GM21576 (cell line): Measurements from ENCODE around the gene UBQLN4.
"Not testable (repeated sequence)": the region's sequence is repeated elsewhere in the genome, so short reads cannot be mapped to it uniquely, and the experiment has no call there.

Source experiments
- ATAC-seq: cut with Tn5 transposase; IDR thresholded peaks from one replicate; pipeline ENCODE4 v1.9.1; 2021; ENCODE audit warnings: mild to moderate bottlenecking, moderate library complexity; ENCODE audit not compliant: unreplicated experiment

UBQLN4 gene

DNA sequence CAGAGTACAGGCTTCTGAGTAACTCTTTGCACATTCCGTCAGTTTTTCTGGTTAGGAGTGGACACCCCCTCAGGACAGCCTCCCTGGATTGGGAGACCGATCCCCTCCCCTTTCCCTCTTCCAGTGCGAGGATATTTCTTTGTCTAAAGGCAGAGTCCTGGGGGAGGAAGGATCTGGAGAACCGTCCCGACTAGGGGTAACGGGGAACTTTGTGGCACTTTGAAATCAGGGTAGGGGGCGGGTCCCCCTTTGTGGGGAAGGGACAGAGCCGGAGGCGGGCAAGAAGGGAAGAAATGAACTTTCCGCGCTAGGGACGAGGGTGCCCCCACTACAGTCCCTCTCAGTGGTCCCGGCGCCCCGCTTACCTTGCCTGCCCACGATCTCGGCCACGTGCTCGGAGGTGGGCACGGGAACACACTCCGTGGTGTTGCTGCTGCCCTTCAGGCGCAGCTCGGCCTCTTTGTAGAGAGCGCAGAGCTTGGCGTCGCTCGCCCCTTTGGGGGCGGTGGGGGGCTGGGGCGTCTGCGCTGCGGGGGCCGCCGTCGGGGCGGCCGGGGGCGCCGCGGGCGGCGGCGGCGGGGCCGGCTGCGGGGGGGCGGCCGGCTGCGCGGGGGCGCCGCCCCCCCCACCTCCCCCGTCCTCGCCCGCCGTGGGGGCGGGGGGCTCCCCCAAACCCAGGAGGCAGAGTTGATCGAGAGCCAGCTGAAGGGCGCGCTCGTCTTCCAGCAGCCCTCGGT is 27.8 kb upstream of the UBQLN4 start:
- no peak for ATAC-seq

DNA sequence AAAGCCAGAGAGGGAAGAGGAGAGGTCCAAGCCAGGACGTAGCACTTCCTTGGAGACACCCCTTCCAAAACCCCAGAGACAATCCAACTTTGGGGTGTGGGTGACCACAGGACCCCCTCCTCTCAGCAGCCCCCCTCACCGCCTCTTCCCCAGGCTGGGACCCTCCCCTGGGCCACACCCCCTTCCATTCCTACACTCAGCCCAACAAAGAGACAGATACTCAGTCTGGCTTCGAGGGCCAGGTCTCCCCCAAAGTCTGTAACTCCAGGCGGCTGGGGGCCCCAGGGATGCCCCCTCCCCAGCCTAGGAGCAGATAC is 27.2 kb upstream of the UBQLN4 start:
- no peak for ATAC-seq

- ATAC-seq, result no peak
Observed at GRCh38 chr1:156080241-156080862, 26.8 kb upstream of the UBQLN4 start.

- ATAC-seq, result no peak
Observed at GRCh38 chr1:156079762-156080161, 26.2 kb upstream of the UBQLN4 start.

GRCh38 chr1:156078728-156079127 is 25.1 kb upstream of the UBQLN4 start:
- ATAC-seq, result no peak

DNA sequence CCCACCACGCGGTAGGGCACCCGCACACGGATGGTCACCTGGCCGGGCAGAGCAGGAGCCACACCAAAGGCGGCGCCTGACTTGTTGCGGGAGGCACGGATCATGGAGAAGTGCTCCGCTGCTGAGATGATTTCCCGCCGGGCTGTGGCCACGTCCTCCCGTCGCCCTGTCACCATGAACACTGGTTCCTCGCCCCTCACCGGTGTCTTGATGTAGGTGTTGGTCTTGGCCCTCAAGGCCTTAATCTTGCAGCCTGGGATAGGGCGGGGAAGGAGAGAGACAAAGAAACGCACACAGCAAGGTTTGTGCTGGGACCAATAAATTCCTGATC is 23.8 kb upstream of the UBQLN4 start:
- ATAC-seq, result no peak

DNA sequence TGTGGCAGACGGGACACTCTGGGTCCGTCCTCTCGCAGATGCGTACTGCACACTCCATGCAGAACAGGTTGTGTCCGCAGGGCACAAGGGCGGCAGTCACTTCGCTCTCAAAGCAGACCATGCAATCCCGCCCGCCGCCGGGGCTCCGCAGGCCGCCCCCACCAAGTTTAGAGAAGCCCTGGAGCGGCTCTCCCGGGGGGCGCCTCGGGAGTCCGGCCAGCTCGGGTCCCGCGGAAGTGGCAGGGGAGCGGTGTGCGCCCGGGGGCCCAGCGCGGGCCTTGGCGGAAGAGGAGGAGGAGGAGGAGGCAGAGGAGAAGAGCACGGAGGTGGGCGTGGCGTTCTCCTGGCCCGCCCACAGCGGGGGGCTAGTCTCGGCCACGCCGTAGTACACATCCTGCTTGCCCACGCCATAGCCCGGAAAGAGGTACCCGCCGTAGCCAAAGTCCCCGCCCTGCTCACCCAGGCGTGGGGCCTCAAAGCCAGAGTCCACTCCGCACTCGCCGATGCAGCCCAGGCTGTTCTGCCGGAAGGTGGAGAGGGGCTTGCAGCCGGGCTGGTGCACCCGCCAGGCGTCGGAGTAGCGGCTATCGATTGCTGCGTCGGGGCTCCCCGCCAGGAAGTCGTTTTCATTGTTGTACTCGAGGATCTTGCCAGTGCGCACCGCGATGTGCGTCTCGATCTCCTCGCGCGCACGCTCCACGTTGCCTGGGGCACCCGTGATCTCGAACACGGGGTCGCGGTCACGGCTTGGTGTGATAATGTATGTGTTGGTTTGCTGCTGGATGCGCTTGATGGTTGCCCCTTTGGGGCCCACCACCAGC is 23.2 kb upstream of the UBQLN4 start:
- ATAC-seq, result peak; percentile 58

DNA sequence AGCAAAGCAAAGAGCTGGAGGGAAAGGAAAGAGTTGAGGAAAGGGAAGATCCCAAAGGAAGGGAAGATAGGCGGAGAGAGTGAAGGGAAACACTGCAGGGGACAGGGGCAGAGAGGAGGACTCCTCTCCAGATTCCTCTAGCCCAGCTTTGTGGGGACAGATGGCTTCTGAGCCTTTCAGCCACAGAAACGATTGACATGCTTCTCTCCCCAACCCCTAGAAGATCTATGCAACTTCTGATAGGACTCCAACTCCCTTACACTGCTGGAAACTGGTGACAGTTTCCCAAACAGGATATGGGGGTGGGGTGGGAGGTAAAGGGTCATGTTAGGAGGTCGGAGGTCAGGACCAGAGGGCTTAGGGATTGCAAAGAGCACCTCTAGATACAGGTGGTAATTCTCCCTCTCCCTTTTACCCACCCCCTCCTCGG is 22.2 kb upstream of the UBQLN4 start:
- ATAC-seq, result no peak

- no peak for ATAC-seq
Observed at GRCh38 chr1:156075162-156075561, 21.6 kb upstream of the UBQLN4 start.

- ATAC-seq, result no peak
Observed at GRCh38 chr1:156074661-156075060, 21.1 kb upstream of the UBQLN4 start.

DNA sequence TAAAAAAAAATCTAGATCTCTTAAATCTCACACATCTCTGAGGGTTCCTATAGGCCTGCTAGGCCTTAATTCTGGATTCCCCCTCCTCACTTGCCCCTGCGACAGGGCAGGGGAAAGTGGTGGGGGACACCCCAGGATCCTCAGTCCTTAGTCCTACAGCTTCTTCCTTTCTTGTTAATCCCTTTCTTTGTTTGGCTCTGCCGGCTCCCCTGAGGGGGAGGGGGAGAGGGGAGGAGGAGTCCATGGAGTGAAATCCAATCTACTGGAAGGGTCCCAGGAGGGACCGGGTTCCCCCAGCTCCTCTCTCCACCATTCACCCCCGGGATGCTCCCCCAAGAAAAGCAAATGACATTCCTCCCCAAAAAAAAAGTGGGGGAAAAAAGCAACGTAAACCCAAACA is 20.1 kb upstream of the UBQLN4 start:
- ATAC-seq, result no peak

DNA sequence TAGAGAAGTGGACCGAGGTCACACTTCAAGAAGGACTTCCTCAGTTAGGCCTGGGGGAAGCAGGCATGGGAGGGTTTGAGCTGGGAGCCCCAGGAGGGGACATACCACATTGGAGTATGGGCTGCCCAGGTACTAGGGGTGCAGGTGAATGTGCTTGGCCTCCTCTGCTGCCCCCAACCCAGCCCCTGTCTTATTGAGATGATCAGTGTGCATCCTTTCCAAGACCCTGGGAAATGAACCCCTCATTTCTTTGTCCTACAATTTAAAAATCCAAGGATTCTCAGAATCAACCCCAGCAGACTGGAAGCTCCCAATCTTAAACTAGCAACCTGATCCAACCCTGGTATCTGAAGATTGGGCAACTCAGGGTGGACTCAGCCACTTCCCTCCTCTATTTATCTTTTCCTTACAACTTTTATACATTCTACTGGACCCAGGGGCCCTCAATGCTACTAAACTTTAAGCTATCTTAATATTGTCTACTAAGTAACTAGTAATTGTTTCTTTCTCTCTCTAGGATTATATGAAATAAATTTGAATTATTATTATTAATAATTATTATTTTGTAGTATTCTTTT is 19.6 kb upstream of the UBQLN4 start:
- ATAC-seq, result no peak

GRCh38 chr1:156072251-156072650 is 18.7 kb upstream of the UBQLN4 start:
- ATAC-seq, result no peak

GRCh38 chr1:156071332-156071816 is 17.8 kb upstream of the UBQLN4 start:
- not testable (repeated sequence) for ATAC-seq

DNA sequence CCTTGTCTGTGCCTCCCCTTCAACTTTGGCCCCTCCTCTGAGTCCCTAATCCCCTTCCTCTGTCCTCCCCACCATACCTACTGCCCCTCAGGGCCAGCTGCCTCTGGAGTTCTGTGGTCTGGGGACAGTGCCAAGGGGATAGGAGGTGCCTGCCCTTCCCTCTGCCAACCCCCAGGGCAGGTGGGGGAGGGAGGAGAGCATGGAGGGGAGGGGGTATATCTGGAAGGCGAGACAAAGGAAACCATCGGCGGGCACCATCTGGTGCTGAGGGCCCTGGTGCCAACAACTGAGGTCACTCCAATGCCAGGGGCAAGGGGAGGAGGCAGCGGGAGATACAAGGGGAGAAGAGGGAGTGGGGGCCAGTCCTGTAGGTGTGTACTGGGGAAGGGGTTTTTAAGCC is 16.9 kb upstream of the UBQLN4 start:
- ATAC-seq, result no peak

DNA sequence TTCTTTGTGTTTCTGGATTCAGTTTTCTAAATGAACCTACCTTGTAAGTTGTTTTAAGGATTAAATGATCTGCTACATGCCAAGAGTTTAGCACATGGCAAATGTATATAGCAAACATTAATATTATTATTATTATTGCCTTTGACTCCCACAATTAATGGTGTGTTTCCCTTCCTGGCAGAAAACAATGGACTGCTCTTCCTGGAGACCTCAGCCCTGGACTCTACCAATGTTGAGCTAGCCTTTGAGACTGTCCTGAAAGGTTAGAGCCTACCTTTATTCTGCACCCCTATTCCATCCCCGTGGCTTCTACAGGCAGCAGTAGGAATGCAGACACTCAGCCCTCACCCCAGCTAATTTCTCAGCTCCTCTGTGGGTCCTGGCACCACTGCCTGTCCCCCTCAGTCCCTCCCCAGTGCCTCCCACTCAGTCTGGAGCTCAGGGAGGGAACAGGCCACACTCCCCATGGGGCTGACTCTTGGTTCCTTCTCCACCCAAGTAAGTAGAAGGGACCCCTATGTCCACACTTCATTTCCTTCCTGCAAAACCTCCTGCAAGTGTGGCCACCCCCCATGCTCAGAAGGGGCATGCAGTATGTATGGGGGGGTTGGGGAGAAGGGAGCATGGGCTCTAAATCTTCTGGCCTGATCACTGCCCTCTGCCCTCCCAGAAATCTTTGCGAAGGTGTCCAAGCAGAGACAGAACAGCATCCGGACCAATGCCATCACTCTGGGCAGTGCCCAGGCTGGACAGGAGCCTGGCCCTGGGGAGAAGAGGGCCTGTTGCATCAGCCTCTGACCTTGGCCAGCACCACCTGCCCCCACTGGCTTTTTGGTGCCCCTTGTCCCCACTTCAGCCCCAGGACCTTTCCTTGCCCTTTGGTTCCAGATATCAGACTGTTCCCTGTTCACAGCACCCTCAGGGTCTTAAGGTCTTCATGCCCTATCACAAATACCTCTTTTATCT is 16.2 kb upstream of the UBQLN4 start:
- ATAC-seq, result no peak

DNA sequence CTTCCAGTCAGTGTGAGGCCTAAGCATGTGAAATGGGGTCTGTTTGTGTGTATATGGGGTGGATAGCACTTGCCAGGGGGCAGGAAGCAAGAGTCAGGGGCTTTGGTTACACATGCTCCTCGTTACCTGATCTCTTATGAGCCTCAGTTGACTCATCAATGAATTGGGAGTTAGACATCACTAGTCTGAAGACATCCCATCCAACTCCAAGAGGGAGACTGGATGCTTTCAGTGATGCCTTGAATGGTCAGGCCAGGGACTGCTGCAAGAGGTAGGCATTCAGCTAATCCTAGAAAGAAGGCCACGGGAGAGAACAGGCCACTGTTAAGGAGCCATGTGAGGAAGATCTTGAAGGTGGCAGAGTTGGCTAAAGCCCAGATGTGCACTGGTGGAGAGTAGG is 13.7 kb upstream of the UBQLN4 start:
- no peak for ATAC-seq

DNA sequence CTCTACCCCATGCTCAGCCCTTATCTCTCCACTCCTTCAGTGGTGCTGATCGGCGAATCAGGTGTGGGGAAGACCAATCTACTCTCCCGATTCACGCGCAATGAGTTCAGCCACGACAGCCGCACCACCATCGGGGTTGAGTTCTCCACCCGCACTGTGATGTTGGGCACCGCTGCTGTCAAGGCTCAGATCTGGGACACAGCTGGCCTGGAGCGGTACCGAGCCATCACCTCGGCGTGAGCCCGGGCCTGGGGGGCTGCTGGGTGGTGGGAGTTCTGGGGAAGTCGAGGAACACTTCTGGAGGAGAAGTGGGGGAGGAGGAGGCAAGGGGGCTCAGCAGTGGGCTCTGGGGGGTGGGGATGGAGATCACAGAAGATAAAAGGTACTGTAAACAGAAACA is 12.3 kb upstream of the UBQLN4 start:
- no peak for ATAC-seq

- ATAC-seq, result no peak
Observed at GRCh38 chr1:156065212-156065611, 11.6 kb upstream of the UBQLN4 start.

DNA sequence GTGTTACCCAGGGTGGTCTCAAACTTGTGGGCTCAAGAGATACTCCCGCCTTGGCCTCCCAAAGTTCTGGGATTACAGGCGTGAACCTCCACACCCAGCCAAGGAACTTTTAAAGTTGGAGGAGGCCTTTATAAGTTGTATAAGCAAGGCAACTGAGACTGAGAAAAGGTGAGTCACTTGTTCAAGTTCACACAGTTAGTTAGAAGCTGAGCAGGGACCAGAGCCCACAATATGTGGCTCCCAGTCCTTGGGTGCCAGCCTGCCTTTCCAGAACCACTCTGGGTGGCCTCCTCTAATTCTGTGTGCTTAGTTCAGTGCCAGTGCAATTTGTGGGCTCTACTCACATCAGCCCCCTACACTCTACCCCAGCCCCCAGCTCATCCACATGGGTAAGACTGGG is 11.0 kb upstream of the UBQLN4 start:
- no peak for ATAC-seq

GRCh38 chr1:156063997-156064285 is 10.3 kb upstream of the UBQLN4 start:
- ATAC-seq, result no peak
